ENCODE measurements around the gene MIGA1.
"Not testable (repeated sequence)": the region's sequence is repeated elsewhere in the genome, so short reads cannot be mapped to it uniquely, and the experiment has no call there.

Gene MIGA1

GRCh38 chr1:77858725-77859124 is 79.3 kb downstream of the MIGA1 start:
- no peak for DNase-seq

GRCh38 chr1:77859248-77859647 is 79.8 kb downstream of the MIGA1 start:
- DNase-seq: no peak

- no peak for DNase-seq
Observed at GRCh38 chr1:77866296-77866695, 86.8 kb downstream of the MIGA1 start.

GRCh38 chr1:77872645-77873044 is 93.2 kb downstream of the MIGA1 start:
- DNase-seq: no peak

GRCh38 chr1:77873461-77873860 is 94.0 kb downstream of the MIGA1 start:
- no peak for DNase-seq

- DNase-seq: no peak
Observed at GRCh38 chr1:77874804-77875445, 95.5 kb downstream of the MIGA1 start.

- DNase-seq: no peak
Observed at GRCh38 chr1:77876884-77877283, 97.4 kb downstream of the MIGA1 start.

- no peak for DNase-seq
Observed at GRCh38 chr1:77881061-77881460, 101.6 kb downstream of the MIGA1 start.

GRCh38 chr1:77882411-77882810 is 103.0 kb downstream of the MIGA1 start:
- DNase-seq: no peak

GRCh38 chr1:77888081-77888780 is 108.8 kb downstream of the MIGA1 start, which contains the start of gene NEXN:
Gene NEXN, plus strand, starts transcription at chr1:77888624. Its CDS starts 27,483 bp downstream, at chr1:77916107.
- DNase-seq: no peak

GRCh38 chr1:77888781-77889642 is 109.6 kb downstream of the MIGA1 start:
- DNase-seq: no peak

GRCh38 chr1:77889671-77890070 is 110.2 kb downstream of the MIGA1 start:
- DNase-seq: no peak

GRCh38 chr1:77891200-77891599 is 111.8 kb downstream of the MIGA1 start:
- DNase-seq: no peak

GRCh38 chr1:77899647-77900320 is 120.3 kb downstream of the MIGA1 start:
- DNase-seq: no peak

- DNase-seq: no peak
Observed at GRCh38 chr1:77900687-77901293, 121.3 kb downstream of the MIGA1 start.

GRCh38 chr1:77905603-77906002 is 126.2 kb downstream of the MIGA1 start:
- no peak for DNase-seq

GRCh38 chr1:77906019-77906545 is 126.6 kb downstream of the MIGA1 start:
- no peak for DNase-seq

- no peak for DNase-seq
Observed at GRCh38 chr1:77906624-77907023, 127.2 kb downstream of the MIGA1 start.

- no peak for DNase-seq
Observed at GRCh38 chr1:77910116-77910515, 130.7 kb downstream of the MIGA1 start.

GRCh38 chr1:77918918-77919317 is 139.5 kb downstream of the MIGA1 start:
- DNase-seq: not testable (repeated sequence)

GRCh38 chr1:77925518-77925917 is 146.1 kb downstream of the MIGA1 start:
- no peak for DNase-seq

- DNase-seq: no peak
Observed at GRCh38 chr1:77925956-77926355, 146.5 kb downstream of the MIGA1 start.

All from NCI-H1092 (cell line).